HG03575 (cell line): ENCODE data around the gene KRT36.

Source experiments
- ATAC-seq: cut with Tn5 transposase; IDR thresholded peaks from one replicate; pipeline ENCODE4 v1.9.1; 2021; ENCODE audit not compliant: unreplicated experiment, insufficient number of reproducible peaks, low FRiP score; ENCODE audit errors: extremely low read depth

Gene KRT36

GRCh38 chr17:41455236-41455635 is 34.5 kb downstream of the KRT36 start:
- no peak for ATAC-seq

DNA sequence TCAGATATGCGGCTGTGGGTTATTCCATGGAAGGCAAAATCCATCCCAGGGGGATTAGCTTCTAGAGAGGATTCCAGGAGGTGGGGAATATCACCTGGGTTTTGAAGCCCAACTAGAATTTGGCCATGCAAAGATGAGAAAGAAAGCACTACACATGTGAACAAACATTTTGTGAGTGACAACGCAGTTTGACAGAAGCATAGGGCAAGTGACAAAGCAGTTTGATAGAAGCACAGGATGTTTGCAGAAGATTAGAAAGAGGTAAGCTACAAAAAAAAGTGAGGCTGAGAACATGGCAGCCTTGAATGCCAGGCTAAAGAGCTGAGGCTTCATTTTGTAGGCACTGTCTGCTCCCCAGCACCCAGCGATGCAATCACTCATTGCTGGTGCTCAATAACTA is 36.6 kb downstream of the KRT36 start:
- ATAC-seq: no peak

DNA sequence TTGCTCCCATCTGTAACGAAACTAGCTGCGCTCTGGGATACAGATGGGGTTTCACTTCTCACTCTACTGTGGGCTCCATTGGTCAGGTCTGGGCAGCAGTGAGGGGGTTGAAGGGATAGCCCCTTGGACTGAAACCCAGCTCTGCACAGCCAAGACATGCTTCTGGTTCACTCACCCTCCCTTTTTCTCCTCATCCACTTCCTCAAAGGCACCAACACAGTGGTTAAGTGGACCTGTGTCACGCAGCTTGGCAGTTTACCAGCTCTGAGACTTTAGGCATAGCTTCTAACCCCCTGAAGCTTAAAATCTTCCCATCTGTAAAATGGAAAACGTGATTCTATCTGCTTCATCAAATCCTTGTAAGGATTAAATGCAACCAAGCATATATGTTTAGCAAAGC is 37.4 kb downstream of the KRT36 start:
- no peak for ATAC-seq

DNA sequence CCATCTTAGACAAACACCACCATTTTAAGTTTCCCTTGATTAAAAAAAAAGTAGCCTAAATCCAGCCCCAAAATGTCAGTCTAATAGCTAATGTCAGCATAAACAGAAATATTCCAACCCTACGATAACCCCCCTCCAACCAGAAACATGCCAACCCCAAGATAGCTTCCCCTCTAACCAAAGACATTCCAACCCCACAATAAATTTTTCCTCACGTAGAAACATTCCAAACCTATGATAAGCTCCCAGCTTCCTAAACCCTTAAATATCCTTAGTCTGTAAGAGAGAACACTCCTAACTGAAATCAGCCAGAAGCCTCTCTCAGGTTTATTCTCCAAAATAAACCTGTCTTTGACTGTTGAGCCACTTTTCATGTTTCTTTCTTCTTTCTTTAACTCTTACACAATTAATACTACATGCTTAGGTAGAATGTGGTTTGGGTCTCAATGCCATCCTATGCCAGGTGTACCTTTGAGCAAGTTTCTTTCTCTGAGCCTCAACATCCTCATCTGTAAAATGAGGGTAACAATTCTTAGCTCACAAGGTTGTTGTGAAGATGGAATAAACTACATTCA is 38.5 kb downstream of the KRT36 start:
- no peak for ATAC-seq

DNA sequence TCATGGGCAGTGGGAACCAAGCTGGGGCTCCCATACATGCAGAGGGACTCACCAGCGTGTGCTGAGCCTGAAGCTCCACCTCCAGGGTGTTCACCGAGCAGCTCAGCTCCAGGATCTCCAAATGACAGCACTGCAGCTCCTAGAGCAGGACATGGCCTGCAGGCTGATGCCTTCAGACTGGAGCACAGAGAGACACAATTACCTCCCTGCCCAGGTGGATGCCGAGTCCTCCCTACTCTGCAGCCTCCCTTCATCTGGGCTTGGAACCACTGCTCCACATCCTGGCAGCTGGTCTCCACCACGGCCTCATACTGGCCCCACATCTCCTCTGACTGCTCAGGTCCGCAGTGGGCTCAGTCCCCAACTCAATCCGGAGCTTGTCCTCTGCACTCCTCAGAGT is 40.7 kb downstream of the KRT36 start:
- no peak for ATAC-seq

- ATAC-seq: no peak
Measured at GRCh38 chr17:41448506-41448905, 41.2 kb downstream of the KRT36 start.

DNA sequence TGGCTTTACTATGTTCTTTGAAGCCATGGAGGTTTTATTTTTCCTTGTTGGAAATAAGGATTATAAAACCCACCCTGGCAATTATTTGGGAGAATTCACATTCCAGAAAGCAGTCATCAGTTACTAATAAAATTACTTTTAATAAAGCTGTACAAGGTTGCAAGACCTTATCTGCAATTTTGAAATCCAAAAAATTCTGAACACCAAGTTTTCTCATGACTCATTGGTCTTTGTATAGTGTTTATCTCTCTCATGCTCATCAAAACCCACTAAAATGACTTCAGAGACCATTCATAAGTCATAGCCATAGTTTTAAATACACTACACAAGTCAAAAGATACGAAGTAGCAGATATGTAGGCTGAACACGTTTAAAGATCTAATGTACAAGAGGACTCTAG is 42.9 kb downstream of the KRT36 start:
- no peak for ATAC-seq

GRCh38 chr17:41444640-41445039 is 45.1 kb downstream of the KRT36 start:
- ATAC-seq: no peak

DNA sequence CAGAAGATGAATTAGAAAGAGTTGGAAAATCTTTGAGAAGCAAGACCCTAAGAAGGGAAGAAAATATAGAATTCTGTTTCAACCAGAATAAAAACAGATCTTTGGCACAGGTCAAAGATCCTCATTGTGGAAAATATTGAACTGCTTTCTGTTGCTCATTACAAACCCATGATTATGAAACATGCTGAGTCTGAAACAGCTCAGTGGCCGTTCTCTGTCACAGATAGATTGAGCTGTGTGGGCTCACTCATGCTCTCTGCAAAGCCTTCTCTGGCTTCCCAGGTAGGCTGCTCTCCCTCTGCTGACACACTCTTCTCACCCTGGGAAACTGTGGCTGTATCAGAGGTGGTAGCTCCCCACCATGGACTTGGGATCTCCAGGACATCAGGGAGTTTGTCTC is 45.5 kb downstream of the KRT36 start:
- no peak for ATAC-seq

DNA sequence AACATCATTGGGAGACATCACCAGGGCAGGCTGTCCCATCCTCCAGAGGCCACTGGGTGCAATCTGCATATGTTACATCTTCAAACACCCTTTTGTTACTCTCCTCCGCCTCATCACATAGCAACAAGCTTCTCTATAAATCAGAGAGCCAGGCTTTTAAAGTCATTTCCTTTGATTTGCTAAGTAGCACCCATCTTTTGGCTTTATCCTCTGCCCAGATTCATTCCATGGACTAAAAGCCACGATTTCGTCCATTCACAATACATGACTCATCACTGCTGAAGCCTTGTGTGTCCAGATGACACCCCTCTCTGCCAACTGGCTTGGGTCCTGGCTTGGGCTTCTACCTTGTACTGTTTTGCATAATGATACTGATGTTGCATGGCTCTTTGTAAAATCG is 47.0 kb downstream of the KRT36 start:
- no peak for ATAC-seq

GRCh38 chr17:41440531-41441033 is 49.1 kb downstream of the KRT36 start, which contains the start of gene KRT38:
KRT38 (minus strand) TSS chr17:41440983; CDS start chr17:41440921, 62 bp downstream.
- no peak for ATAC-seq

GRCh38 chr17:41439375-41439774 is 50.3 kb downstream of the KRT36 start:
- no peak for ATAC-seq

DNA sequence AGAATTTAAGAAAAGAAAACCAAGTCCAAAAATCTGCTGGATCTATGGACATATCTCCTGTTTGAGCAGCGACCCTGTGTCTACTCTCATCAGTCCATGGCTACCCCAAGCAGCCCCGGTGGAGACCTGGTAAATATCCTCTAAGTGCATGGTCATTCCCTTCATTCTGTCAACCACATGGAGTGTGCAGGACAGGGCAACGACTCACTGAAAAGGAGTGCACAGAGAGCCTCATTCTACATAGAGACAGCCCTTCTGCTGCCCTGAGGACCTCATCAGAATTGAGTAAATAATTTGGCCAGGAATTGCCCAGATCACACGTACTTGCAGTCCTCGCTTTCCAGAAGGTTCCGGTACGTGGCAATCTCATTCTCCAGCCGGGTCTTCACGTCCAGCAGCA is 51.9 kb downstream of the KRT36 start:
- ATAC-seq: no peak

- ATAC-seq: no peak
Measured at GRCh38 chr17:41437254-41437653, 52.5 kb downstream of the KRT36 start.
